ENCODE measurements around the gene FIBP. TPM values are rescaled to one million over a fixed set of nuclear protein-coding genes. Genes with fewer than 3 reads are reported as not detected.

The FIBP gene
- total RNA-seq, 1 donor from 2014 or later = 42.2 TPM

DNA sequence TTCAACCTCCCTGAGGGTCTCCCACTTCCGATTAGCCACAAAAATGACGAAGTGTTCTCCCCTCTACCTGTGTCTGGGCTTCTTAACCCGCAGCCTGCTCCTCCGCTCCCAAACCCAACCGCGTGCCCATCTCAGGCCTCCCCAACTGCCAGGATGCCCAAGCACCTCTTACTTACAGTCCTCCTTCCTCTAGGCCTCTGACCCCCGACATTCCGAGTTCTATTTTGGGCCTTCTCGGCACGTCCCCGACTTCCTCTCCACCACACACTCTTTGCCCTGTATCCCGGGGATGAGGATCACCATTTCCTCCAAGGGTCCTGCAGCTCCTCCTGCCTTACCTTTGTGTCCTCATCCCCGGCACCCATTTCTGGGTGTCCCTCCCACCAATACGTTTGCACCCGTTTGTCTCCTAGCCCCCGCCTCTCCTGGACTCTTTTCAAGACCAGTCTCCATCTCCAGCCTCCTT lies 28.4 kb downstream of the FIBP start:
- Histone ChIP-seq H3K4me3 (peak overlapping the region; percentile 80), H3K27ac (replicated peaks) (peak overlapping the region; percentile 97), H3K9me3 (replicated peaks) (no peaks in the 10 kb centered on the region), H3K27me3 (ENCODE audit: low read depth) (no peaks in the 10 kb centered on the region), H3K4me1 (peaks cover 85% of the 10 kb centered on the region), H3K36me3 (peaks cover 51% of the 10 kb centered on the region)
- no peak for TF ChIP-seq CTCF (IDR thresholded peaks at IDR 0.05; ENCODE audit: borderline replicate concordance)
- intact Hi-C loops (cut with micrococcal nuclease) = no loop called here
- DNase-seq = peak; percentile 24

GRCh38 chr11:65859095-65859811 lies 29.0 kb downstream of the FIBP start:
- intact Hi-C loops (cut with micrococcal nuclease) = no loop called here
- no peaks in the 10 kb centered on the region for H3K9me3 ChIP-seq (replicated peaks)
- peak; percentile 27 for TF ChIP-seq CTCF (IDR thresholded peaks at IDR 0.05; ENCODE audit: borderline replicate concordance)
- H3K36me3 ChIP-seq = peaks cover 51% of the 10 kb centered on the region
- peaks cover 89% of the 10 kb centered on the region for H3K4me1 ChIP-seq
- H3K4me3 ChIP-seq = peak overlapping the region; percentile 80
- H3K27me3 ChIP-seq (ENCODE audit: low read depth) = no peaks in the 10 kb centered on the region
- H3K27ac ChIP-seq (replicated peaks) = peak overlapping the region; percentile 97
- DNase-seq = peak; percentile 100

DNA sequence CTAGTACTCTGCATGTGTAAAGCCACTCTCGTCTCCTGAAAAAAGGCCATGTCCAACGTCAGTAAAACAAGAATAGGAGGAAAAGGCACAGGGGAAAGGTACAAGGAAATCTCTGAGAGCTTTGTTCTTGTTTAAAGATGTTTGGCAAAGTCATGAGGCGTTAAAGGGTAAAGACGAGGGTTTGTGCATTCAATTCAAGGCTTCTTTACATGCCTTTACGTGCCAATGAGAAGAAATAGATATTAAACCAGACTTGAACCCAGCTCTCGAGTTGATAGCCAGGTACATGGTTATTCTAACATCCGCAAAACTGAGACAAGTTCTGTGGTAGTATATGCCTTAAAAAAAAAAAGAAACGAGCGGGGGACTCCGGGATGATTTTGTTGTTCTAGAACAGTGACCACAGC lies 29.6 kb downstream of the FIBP start:
- peak overlapping the region; percentile 97 for H3K27ac ChIP-seq (replicated peaks)
- no peaks in the 10 kb centered on the region for H3K9me3 ChIP-seq (replicated peaks)
- H3K4me1 ChIP-seq = peaks cover 89% of the 10 kb centered on the region
- no peak for DNase-seq
- H3K36me3 ChIP-seq = peaks cover 51% of the 10 kb centered on the region
- no peaks in the 10 kb centered on the region for H3K27me3 ChIP-seq (ENCODE audit: low read depth)
- peak overlapping the region; percentile 80 for H3K4me3 ChIP-seq
- TF ChIP-seq CTCF (IDR thresholded peaks at IDR 0.05; ENCODE audit: borderline replicate concordance) = no peak
- intact Hi-C loops (cut with micrococcal nuclease) = no loop called here

- Histone ChIP-seq H3K27ac (replicated peaks) (peak within 1 kb of the TSS; percentile 97), H3K36me3 (peaks cover 51% of the 10 kb centered on the region), H3K9me3 (replicated peaks) (no peaks in the 10 kb centered on the region), H3K4me3 (peak within 1 kb of the TSS; percentile 80), H3K4me1 (peaks cover 85% of the 10 kb centered on the region), H3K27me3 (ENCODE audit: low read depth) (no peaks in the 10 kb centered on the region)
- DNase-seq = peak; percentile 99
- intact Hi-C loops (cut with micrococcal nuclease) = no loop called here
- no peak for TF ChIP-seq CTCF (IDR thresholded peaks at IDR 0.05; ENCODE audit: borderline replicate concordance)
Observed at GRCh38 chr11:65857853-65858680, 30.2 kb downstream of the FIBP start, which contains the start of gene CFL1. TSS of gene CFL1 (minus strand) at chr11:65858180. CDS start at chr11:65858099, 81 bp downstream.

- Histone ChIP-seq H3K9me3 (replicated peaks) (no peaks in the 10 kb centered on the region), H3K27ac (replicated peaks) (peak overlapping the region; percentile 97), H3K36me3 (peaks cover 51% of the 10 kb centered on the region), H3K27me3 (ENCODE audit: low read depth) (no peaks in the 10 kb centered on the region), H3K4me1 (peaks cover 80% of the 10 kb centered on the region), H3K4me3 (peak overlapping the region; percentile 80)
- peak; percentile 56 for DNase-seq
- intact Hi-C loops (cut with micrococcal nuclease) = no loop called here
- TF ChIP-seq CTCF (IDR thresholded peaks at IDR 0.05; ENCODE audit: borderline replicate concordance) = no peak
Observed at GRCh38 chr11:65857500-65857852, 30.8 kb downstream of the FIBP start.

Measured in left ventricle myocardium inferior (tissue), 1 donor.